NCI-H748 (cell line): ENCODE results near the gene RALGAPA2.
A peak's percentile ranks its signal among the peaks of the same experiment; 100 is the strongest.

ENCODE experiments used
- DNase-seq: peaks from one replicate; lab custom pipeline; 2025; ENCODE audit not compliant: unreplicated experiment; lab: John Stamatoyannopoulos, UW

Gene RALGAPA2

GRCh38 chr20:20375862-20376261 lies 336.6 kb downstream of the RALGAPA2 start:
- DNase-seq, result peak; percentile 99

- peak; percentile 77 for DNase-seq
Observed at GRCh38 chr20:20373091-20373571, 339.3 kb downstream of the RALGAPA2 start.

- peak; percentile 61 for DNase-seq
Observed at GRCh38 chr20:20371681-20372080, 340.8 kb downstream of the RALGAPA2 start.

GRCh38 chr20:20371083-20371482 lies 341.4 kb downstream of the RALGAPA2 start:
- peak; percentile 65 for DNase-seq

- peak; percentile 81 for DNase-seq
Observed at GRCh38 chr20:20370094-20370575, 342.3 kb downstream of the RALGAPA2 start.

GRCh38 chr20:20369250-20370093 lies 343.0 kb downstream of the RALGAPA2 start:
- DNase-seq, result peak; percentile 92

GRCh38 chr20:20368418-20369249 lies 343.8 kb downstream of the RALGAPA2 start:
- DNase-seq, result peak; percentile 85

GRCh38 chr20:20367575-20368417 lies 344.6 kb downstream of the RALGAPA2 start, which contains the start of gene INSM1:
TSS of gene INSM1 (plus strand) at chr20:20368104. CDS start at chr20:20368268, 164 bp downstream.
- peak; percentile 100 for DNase-seq

GRCh38 chr20:20366876-20367574 lies 345.4 kb downstream of the RALGAPA2 start:
- DNase-seq, result peak; percentile 98

GRCh38 chr20:20366551-20366875 lies 345.9 kb downstream of the RALGAPA2 start:
- DNase-seq, result no peak

- peak; percentile 71 for DNase-seq
Observed at GRCh38 chr20:20365480-20366161, 346.8 kb downstream of the RALGAPA2 start.

- DNase-seq, result peak; percentile 80
Observed at GRCh38 chr20:20364593-20365479, 347.6 kb downstream of the RALGAPA2 start.

GRCh38 chr20:20363799-20364592 lies 348.4 kb downstream of the RALGAPA2 start:
- peak; percentile 100 for DNase-seq

GRCh38 chr20:20363434-20363798 lies 349.0 kb downstream of the RALGAPA2 start:
- peak; percentile 87 for DNase-seq

GRCh38 chr20:20362774-20363433 lies 349.5 kb downstream of the RALGAPA2 start:
- peak; percentile 100 for DNase-seq

GRCh38 chr20:20360464-20360863 lies 352.0 kb downstream of the RALGAPA2 start:
- DNase-seq, result peak; percentile 92

GRCh38 chr20:20359628-20360027 lies 352.8 kb downstream of the RALGAPA2 start:
- DNase-seq, result no peak
